K562 (cell line): Measurements from ENCODE around the gene CFD. TPM values are rescaled to one million over a fixed set of nuclear protein-coding genes. Genes with fewer than 3 reads are reported as not detected.

ENCODE experiments used
- BCOR ChIP-seq: fragments of 450-650 bp; IDR thresholded peaks from 2 replicates; pipeline ENCODE4 v1.6.1; 2016
- BDP1 ChIP-seq: IDR thresholded peaks from 3 replicates; pipeline ENCODE4 v1.6.1; 2011; ENCODE audit not compliant: insufficient read length, insufficient read depth
- CGGBP1 ChIP-seq: fragments of 250-450 bp; sonication (Bioruptor Pico); IDR thresholded peaks from 2 replicates; pipeline ENCODE4 v1.9.0; 2021; ENCODE audit warnings: mild to moderate bottlenecking
- CHCHD3 ChIP-seq: fragments of 250-450 bp; sonication (Bioruptor Pico); IDR thresholded peaks from 2 replicates; pipeline ENCODE4 v2.1.2; 2022; ENCODE audit warnings: mild to moderate bottlenecking
- ELF4 ChIP-seq: fragments of 450-650 bp; formaldehyde crosslinking; IDR thresholded peaks from 2 replicates; pipeline ENCODE4 v1.4.0; 2022; ENCODE audit warnings: missing genetic modification characterization
- ERF ChIP-seq: fragments of 450-650 bp; formaldehyde crosslinking; IDR thresholded peaks from 2 replicates; pipeline ENCODE4 v1.4.0; 2020; ENCODE audit warnings: mild to moderate bottlenecking, mixed read lengths
- HDAC8 ChIP-seq: fragments of 450-650 bp; IDR thresholded peaks from 2 replicates; pipeline ENCODE4 v1.6.1; 2016; ENCODE audit warnings: mild to moderate bottlenecking, missing genetic modification characterization, moderate library complexity, missing compliant biosample characterization
- HNRNPH1 ChIP-seq: fragments of 200-400 bp; formaldehyde crosslinking; optimal IDR thresholded peaks from 2 replicates; pipeline ENCODE3; 2017; ENCODE audit warnings: low read depth, mild to moderate bottlenecking, low read length, moderate library complexity
- HNRNPLL ChIP-seq: fragments of 200-400 bp; formaldehyde crosslinking; IDR thresholded peaks from 2 replicates; pipeline ENCODE4 v1.6.1; 2017; ENCODE audit warnings: low read length, low read depth, mild to moderate bottlenecking; ENCODE audit not compliant: poor library complexity, severe bottlenecking
- MAFK ChIP-seq: IDR thresholded peaks from 2 replicates; pipeline ENCODE4 v1.6.1; 2011; ENCODE audit warnings: low read length, improper control_type of control experiment
- NFE2 ChIP-seq: IDR thresholded peaks from 2 replicates; pipeline ENCODE4 v1.6.1; 2014; ENCODE audit warnings: antibody characterized with exemption, low read depth
- NR2C1 ChIP-seq, 2 experiments: fragments of 450-650 bp; IDR thresholded peaks; 2 replicates each; pipeline ENCODE4 v1.6.1; 2017; ENCODE audit warnings: mild to moderate bottlenecking in 2 of 2, antibody characterized with exemption in 1 of 2, inconsistent platforms in 1 of 2, missing compliant biosample characterization in 1 of 2, missing genetic modification characterization in 1 of 2
- NR3C1 ChIP-seq: sonication (generic); formaldehyde crosslinking; IDR thresholded peaks from 2 replicates; pipeline ENCODE4 v1.8.1; 2022; ENCODE audit warnings: missing genetic modification reagents
- RCOR1 ChIP-seq, 2 experiments: IDR thresholded peaks; 2 replicates each; pipeline ENCODE4 v1.6.1; 2012; ENCODE audit warnings: low read depth in 2 of 2, low read length in 2 of 2, borderline replicate concordance in 1 of 2, improper control_type of control experiment in 1 of 2
- RNF2 ChIP-seq: sonication (generic); IDR thresholded peaks from 2 replicates; pipeline ENCODE4 v1.6.1; 2016
- SREBF1 ChIP-seq: fragments of 150-350 bp; IDR thresholded peaks from 2 replicates; pipeline ENCODE4 v1.6.1; 2014; ENCODE audit warnings: antibody characterized with exemption, low read depth, low read length, borderline replicate concordance
- ZNF668 ChIP-seq: fragments of 250-450 bp; sonication (Bioruptor Pico); IDR thresholded peaks from 2 replicates; pipeline ENCODE4 v1.8.0; 2022; ENCODE audit warnings: mild to moderate bottlenecking, inconsistent platforms
- polyA plus RNA-seq, 8 experiments: library from polyadenylated mRNA; depleted of rRNA in 4 of 8; stranded (reverse) in 5 of 8; unstranded in 3 of 8; fragments of >200 nt; fragmentation: Nextera tagmentation in 2 of 8; fragmentation: Illumina TruSeq in 1 of 8; extraction: Ambion mirVana in 2 of 8; extraction: Trizol in 1 of 8; gene quantifications; 2 replicates each; pipeline versions ENCODE4 v1.2.1 to v1.2.3, GENCODE V29; 2011 to 2014; ENCODE audit warnings: inconsistent platforms in 1 of 8, missing spikeins in 1 of 8
- total RNA-seq, 7 experiments: library from RNA; depleted of rRNA in 6 of 7; stranded (reverse); fragments of >200 nt in 6 of 7; fragmentation: Illumina TruSeq in 2 of 7; extraction: Trizol in 2 of 7; gene quantifications; 2 replicates each; pipeline versions ENCODE4 v1.2.1 to v1.2.3, GENCODE V29; 2011 to 2021; ENCODE audit warnings: low replicate concordance in 1 of 7
- TF ChIP-seq, protein P1 (sequence below), 2 experiments: fragments of 450-650 bp in 1 of 2; sonication (generic) in 1 of 2; formaldehyde crosslinking in 1 of 2; IDR thresholded peaks in 1 of 2; conservative IDR thresholded peaks in 1 of 2; 2 replicates each; pipeline versions ENCODE4 v1.6.1 to v1.8.1; 2016 to 2023; ENCODE audit warnings: mild to moderate bottlenecking in 2 of 2, moderate library complexity in 2 of 2, inconsistent platforms in 1 of 2, missing genetic modification reagents in 1 of 2
- TF ChIP-seq, protein P2 (sequence below): fragments of 450-650 bp; IDR thresholded peaks from 2 replicates; pipeline ENCODE4 v1.6.1; 2017; ENCODE audit warnings: antibody characterized with exemption, mild to moderate bottlenecking
- TF ChIP-seq, protein P3 (sequence below): sonication (generic); formaldehyde crosslinking; IDR thresholded peaks from 2 replicates; pipeline ENCODE4 v1.8.0; 2022; ENCODE audit warnings: missing genetic modification reagents, mild to moderate bottlenecking, borderline replicate concordance

The CFD gene
- total and polyA plus RNA-seq, 9 of the 15 experiments (the other 6 are each of a cell fraction or from before 2014, with no cell fraction given) = 0.52 to 59.4 (median 7.6) TPM

GRCh38 chr19:892894-893689 lies 33.6 kb downstream of the CFD start, which contains the start of the genes MED16 and RNU6-9 (continued):
- TF ChIP-seq NR3C1 (no peak), HNRNPH1 (no peak), RNF2 (no peak), BDP1 (peak; percentile 80), NFE2 (peak; percentile 51; the same call in 1 of the 2 replicates), ELF4 (CRISPR knock-in tag) (no peak), CHCHD3 (CRISPR knock-in tag) (no peak), NR2C1 (IDR thresholded peaks at IDR 0.05) (no peak), NR2C1 (tag; IDR thresholded peaks at IDR 0.05) (no peak), HDAC8 (tag) (no peak), BCOR (no peak), CGGBP1 (0 out of 2 replicates have a peak, but pooled peaks have one; percentile 16), SREBF1 (no peak), MAFK (peak; percentile 3; the same call in 1 of the 2 replicates), ZNF668 (CRISPR knock-in tag) (no peak), RCOR1 (IDR thresholded peaks at IDR 0.05; ENCODE audit: borderline replicate concordance in 1 of 2, low read depth in 2 of 2, low read length in 2 of 2) (peak in 1 of 2 experiments; percentile 31; a peak in 1 of 4 replicates), ERF (CRISPR knock-in tag) (no peak), HNRNPLL (peak; percentile 48)
- TF ChIP-seq, protein P1, sequence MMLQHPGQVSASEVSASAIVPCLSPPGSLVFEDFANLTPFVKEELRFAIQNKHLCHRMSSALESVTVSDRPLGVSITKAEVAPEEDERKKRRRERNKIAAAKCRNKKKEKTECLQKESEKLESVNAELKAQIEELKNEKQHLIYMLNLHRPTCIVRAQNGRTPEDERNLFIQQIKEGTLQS (IDR thresholded peaks at IDR 0.05) = no peak
- TF ChIP-seq, protein P1 (CRISPR knock-in tag; conservative IDR thresholded peaks at IDR 0.05) = 0 out of 2 replicates have a peak, but pooled peaks have one; percentile 70
- TF ChIP-seq, protein P2, sequence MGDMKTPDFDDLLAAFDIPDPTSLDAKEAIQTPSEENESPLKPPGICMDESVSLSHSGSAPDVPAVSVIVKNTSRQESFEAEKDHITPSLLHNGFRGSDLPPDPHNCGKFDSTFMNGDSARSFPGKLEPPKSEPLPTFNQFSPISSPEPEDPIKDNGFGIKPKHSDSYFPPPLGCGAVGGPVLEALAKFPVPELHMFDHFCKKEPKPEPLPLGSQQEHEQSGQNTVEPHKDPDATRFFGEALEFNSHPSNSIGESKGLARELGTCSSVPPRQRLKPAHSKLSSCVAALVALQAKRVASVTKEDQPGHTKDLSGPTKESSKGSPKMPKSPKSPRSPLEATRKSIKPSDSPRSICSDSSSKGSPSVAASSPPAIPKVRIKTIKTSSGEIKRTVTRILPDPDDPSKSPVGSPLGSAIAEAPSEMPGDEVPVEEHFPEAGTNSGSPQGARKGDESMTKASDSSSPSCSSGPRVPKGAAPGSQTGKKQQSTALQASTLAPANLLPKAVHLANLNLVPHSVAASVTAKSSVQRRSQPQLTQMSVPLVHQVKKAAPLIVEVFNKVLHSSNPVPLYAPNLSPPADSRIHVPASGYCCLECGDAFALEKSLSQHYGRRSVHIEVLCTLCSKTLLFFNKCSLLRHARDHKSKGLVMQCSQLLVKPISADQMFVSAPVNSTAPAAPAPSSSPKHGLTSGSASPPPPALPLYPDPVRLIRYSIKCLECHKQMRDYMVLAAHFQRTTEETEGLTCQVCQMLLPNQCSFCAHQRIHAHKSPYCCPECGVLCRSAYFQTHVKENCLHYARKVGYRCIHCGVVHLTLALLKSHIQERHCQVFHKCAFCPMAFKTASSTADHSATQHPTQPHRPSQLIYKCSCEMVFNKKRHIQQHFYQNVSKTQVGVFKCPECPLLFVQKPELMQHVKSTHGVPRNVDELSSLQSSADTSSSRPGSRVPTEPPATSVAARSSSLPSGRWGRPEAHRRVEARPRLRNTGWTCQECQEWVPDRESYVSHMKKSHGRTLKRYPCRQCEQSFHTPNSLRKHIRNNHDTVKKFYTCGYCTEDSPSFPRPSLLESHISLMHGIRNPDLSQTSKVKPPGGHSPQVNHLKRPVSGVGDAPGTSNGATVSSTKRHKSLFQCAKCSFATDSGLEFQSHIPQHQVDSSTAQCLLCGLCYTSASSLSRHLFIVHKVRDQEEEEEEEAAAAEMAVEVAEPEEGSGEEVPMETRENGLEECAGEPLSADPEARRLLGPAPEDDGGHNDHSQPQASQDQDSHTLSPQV = peak; percentile 95
- TF ChIP-seq, protein P3, sequence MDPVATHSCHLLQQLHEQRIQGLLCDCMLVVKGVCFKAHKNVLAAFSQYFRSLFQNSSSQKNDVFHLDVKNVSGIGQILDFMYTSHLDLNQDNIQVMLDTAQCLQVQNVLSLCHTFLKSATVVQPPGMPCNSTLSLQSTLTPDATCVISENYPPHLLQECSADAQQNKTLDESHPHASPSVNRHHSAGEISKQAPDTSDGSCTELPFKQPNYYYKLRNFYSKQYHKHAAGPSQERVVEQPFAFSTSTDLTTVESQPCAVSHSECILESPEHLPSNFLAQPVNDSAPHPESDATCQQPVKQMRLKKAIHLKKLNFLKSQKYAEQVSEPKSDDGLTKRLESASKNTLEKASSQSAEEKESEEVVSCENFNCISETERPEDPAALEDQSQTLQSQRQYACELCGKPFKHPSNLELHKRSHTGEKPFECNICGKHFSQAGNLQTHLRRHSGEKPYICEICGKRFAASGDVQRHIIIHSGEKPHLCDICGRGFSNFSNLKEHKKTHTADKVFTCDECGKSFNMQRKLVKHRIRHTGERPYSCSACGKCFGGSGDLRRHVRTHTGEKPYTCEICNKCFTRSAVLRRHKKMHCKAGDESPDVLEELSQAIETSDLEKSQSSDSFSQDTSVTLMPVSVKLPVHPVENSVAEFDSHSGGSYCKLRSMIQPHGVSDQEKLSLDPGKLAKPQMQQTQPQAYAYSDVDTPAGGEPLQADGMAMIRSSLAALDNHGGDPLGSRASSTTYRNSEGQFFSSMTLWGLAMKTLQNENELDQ (CRISPR knock-in tag) = no peak
